ENCODE data around the gene BAG3.
"Not testable (repeated sequence)": the region's sequence is repeated elsewhere in the genome, so short reads cannot be mapped to it uniquely, and the experiment has no call there.

Gene BAG3

DNA sequence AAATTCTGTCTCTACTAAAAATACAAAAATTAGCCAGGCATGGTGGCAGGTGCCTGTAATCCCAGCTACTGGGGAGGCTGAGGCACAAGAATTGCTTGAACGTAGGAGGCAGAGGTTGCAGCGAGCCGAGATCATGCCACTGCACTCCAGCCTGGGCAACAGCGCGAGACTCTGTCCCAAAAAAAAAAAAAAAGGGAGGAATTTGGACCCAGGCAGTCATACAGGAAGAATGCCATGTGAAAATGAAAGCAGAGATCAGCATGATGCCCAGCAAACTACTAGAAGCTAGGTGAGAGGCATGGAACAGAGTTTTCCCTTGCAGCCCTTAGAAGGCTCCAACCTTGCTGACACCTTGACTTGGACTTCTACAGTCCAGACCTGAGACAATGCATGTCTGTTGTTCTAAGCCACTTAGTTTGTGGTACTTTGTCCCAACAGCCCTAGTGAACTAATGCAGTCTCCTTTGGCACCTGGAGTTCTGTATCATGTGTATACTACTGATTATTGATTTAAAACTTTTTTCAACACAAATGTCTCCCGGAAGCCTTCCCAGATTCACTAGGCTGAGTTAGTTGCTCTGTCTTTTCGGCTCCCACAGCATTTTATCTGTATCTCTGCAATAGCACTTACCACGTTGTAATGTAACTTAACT is 10.2 kb upstream of the BAG3 start:
- DNase-seq, result no peak

DNA sequence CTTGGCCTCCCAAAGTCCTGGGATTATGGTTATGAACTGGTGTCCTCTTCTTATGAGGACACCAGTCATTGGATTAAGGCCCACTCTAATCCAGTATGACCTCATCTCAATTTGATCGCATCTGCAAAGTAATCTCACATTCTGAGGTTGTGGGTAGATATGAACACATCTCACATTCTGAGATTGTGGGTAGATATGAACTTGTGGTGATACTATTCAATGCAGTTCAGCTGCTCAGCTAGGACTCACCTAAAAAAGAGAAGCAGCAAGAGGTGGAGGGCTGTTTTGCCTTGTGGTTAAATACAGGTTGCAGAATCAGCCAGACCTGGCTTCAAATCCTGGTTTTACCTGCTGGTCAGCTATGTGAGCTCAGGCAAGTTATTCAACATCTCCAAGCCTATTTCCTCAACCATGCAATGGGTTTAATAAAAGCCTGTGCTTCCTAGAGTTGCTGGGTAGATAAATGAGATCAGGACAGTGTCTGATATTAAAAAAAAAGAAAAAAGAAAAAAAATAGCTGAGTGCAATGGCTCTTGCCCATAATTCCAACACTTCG is 8.5 kb upstream of the BAG3 start:
- DNase-seq, result no peak

DNA sequence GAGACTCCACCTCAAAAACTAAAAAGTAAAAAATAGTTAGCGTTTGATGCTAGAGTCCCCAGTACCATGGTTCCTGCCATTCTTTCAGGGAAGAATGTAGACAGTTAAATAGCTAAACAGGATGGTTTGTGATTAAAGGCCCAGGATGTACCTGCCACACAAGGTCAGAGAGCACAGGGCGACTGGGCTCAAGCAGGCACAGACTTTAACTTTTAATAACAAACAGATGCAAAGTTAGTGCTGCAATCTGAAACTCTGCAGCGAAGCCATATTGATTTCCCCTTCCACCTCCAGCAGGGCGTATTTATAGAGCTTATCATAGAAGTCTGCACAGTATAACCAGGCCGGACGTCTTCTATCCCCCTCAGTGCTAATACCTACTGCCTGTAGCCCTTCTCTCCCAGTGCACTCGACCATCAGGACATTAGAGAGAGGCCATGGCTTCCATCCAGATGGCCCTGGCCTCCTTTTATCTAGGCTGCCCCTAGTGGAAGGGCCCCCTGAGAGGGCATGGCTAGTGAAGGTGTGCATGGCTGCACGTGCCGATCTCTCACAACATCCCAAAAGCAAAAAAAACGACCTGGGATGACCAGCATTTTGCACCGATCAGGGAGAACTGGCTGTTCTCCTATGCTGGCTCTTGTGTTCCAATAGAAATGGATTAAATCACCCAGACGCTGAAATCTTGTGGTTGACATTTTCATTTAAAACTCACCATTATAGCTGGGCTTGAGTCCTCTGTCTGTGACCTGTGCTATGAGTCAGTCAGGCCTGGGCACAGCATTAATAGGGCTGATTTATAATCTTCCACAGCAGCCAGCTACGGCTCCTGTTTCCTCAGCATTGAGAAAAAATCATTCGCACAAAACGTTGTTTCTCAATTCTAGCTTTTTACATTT is 7.6 kb upstream of the BAG3 start:
- DNase-seq, result no peak

DNA sequence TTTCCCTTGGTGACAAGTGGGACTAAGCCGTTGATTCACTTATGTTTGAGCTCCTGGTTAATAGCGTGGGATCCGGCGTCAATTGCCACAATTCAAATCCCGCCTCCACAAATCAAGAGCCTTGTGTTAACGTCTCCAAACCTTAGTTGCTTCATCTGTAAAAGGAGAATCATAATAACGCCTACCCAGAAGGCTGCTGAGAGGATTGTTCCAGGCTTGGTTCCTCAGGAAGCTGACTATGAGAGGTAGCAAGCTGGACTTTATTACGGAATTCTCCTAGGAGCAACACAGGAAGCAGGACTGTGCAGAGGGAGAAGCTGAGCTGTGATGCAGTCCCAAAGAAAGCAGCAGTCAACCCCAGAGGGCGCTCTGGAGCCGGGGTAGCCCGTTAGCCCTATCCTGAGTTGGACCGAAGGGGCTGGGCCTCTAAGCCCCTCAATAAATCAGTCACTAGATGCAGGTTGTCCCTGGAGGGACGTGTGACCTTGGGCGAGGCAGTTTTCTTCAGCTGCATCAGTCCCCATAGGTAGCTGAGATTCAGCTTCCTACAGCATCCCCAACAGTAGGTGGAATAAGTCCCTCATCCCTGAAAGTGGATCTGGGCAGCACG is 6.9 kb upstream of the BAG3 start:
- DNase-seq, result no peak

DNA sequence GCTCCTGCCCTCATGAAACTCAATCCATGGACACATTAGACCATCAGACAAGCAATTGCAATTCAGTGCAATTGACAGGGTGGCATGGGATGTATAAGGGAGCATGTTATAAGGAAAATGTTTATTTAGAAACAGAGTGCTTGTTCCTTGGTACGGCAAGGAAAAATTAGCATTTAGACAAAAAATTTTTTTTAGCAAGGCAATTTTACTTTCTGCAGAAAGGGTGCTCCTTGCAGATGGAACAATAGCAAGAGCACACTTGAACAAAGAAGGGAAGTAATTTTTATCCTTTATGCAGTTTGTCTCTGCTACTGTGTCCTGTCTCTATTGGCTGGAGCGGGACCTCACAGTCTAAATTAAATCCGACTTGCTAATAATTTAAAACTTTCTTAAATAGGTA is 6.2 kb upstream of the BAG3 start:
- DNase-seq, result peak; percentile 38

DNA sequence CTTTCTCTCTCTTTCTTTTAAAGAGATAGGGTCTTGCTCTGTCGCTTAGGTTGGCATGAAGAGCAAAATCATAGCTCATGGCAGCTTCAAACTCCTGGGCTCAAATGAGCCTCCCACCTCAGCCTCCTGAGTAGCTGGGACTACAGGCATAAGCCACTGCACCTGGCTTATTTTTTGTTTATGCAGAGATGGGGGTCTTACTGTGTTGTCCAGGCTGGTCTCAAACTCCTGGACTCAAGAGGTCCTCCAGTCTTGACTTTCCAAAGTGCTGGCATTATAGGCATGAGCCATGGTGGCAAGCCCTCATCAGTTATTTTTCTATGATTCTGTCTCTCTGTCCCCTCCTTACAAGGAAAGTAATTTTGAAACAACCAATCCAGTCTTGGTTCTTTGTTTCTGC is 1.1 kb upstream of the BAG3 start:
- DNase-seq, result no peak

DNA sequence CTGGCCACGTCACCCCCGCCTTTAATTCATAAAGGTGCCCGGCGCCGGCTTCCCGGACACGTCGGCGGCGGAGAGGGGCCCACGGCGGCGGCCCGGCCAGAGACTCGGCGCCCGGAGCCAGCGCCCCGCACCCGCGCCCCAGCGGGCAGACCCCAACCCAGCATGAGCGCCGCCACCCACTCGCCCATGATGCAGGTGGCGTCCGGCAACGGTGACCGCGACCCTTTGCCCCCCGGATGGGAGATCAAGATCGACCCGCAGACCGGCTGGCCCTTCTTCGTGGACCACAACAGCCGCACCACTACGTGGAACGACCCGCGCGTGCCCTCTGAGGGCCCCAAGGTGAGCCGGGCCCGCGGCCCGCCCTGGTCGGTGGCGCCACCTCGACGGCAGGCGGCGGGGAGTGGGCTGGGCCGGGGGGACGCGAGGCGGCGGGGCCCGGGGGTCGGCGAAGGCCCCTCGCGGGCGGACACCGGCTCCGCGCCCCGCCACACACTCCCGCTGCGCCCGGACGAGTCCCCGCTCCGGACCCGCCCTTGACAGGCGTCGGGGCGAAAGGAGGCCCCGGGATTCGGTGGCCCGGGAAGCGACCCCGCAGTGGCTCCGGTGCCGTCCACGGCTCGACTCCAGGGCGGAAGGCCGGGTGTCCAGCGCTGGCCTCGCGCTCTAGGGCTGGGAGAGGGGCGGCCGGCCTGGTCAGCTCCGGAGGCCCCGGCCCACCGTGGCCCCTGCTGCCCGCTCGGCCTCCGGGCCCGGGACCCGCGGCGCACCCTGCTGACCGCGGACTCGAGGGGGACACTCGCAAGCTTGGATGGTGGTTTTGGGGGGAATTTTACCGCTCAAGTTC is 557 bp downstream of the BAG3 start:
- peak; percentile 65 for DNase-seq

DNA sequence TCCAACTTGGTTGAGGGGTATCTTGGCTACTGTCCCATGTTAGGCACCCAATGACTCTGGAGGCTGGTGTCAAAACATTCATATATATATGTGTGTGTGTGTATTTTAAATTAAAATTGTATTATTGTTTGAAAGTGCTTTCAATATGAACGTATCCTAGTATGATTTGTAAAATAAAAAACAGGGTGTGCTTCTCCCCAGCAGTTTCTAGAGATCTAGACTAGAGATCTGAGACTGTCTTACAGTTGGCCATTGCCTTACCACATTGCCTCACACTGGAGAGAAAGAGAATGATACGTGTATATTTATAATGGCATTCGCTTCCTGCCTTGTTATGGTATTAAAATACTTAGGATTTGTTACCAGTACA is 1.2 kb downstream of the BAG3 start:
- DNase-seq, result peak; percentile 89

DNA sequence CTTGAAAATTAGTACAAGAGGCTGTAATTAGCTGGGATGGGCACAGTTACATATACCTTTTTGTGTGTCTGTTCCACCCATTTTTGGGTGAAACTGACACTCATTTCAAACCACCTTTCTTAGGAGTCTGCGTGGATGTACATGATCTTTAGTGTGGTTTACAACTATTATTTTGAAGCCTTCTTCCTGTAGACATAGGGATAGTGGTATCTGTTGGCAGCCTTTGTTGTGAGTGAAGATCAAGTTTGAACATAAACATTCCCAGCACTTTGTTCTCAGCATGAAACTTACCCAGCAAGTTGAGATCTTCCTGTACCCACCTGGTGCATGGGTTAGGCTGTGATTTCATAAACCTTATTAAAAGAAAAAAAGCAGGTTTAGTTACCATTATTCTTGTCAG is 2.0 kb downstream of the BAG3 start:
- DNase-seq, result no peak

DNA sequence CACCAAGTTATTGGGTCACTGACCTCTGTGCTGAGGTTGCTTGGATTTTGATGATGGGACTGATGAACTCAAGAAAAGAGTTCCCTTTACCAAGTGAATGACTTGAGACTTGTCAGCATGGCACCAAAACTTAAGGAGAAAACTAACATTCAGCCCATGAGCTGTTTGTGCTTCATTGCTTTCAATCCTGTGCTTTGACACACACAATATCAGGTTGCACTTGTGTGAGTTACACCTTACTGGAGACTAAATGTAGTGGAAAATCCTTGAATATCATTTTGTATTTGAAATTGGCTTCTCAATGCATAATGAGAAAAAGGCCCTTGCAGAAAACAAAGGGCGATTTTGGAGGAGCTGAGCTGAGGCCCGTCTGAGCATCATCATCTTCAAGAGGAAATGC is 2.7 kb downstream of the BAG3 start:
- DNase-seq, result no peak

DNA sequence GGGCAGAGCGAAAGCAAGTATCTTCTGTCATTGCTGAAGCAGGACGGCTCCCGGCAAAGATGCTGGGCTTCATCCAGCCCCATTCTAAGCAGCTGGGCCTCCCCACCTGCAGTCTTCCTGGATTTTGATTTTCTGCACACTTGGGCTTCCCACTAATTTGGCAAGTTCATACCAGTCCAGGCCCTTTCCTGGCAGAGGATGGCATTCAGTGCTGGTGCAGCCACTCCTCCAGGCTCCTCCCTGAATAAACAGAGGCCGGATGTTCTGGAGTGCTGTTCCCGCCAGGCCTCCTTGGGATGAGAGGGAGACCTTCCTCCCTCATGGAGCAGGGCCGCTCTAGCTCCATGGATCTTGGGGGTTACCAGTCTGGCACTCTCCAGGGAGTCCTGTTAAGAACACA is 3.4 kb downstream of the BAG3 start:
- no peak for DNase-seq

DNA sequence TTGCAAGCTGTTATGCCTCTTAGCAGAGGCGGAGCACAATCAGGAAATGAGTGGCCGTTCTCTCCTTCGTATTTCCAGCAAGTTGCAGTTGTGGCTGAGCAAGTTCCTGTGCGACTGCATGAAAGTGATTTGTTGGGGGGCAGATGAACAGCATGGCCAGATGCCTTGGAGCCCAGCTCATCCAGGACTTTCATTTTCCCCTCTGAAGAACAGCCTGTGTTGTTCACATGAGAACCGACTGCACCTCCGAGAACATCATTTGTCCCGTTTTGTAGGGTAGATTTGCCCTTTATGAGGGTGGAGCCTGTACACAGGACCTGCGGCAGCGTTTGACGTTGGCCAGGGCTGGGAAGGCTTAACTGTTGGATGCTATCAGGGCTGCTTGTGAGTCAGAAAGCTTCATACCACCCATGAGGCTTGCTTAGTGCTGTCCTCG is 4.4 kb downstream of the BAG3 start:
- peak; percentile 76 for DNase-seq

DNA sequence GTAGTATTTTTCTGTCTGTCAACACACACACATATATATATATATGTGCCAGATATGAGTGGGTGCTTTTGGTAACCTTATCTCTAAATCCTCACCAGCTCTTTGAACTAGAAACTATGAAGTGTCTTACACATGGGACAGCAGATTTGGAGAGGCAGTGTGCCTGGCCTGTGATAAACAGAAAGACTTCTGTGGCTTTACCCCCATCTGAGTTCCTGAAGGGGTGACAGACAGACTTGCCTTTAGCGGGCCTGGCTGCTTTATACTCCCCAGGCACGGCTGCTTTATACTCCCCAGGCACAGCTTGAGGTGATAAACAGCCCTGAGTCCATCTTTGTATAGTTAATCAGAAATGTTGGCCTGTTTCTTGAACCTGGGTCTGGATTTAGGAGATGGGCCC is 5.6 kb downstream of the BAG3 start:
- peak; percentile 83 for DNase-seq

DNA sequence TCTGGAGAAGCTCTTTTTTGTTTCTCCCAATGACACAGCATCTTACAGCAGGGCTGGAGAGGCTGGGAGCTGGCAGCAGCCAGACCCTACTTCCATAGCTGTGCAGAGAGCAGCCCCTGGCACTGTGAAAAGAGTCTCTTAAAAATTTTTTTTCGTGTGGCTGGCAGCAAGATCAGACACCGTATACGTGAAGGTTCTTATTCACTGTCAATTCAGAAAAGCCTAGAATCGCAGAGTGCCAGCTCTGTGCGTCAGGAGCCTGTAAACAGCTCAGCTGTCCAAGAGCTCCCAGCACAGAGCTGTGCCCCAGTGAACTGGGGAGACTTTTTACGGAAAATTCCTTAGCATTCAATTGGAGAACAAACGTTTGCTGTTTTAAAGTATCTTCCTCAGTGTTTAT is 6.5 kb downstream of the BAG3 start:
- DNase-seq, result no peak

DNA sequence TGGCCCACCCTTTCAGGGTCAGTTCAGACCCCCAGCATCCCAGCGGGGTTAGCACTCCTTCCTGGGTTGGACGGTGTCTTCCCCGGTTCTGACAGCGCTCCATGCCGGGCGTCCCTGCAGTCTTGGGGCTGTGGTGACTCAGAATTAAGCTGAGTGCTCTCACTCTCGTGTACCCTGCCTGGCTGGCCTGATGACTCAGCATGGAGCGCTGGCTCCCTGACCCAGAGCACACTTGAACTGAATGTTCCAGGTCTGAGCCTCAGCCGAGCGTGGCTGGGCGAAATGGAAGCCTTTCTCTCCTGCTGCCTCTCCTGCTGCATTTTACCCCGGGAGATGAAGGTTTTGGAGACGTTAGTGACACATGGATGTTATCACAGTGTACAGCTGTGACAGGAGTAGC is 7.1 kb downstream of the BAG3 start:
- DNase-seq, result peak; percentile 62

DNA sequence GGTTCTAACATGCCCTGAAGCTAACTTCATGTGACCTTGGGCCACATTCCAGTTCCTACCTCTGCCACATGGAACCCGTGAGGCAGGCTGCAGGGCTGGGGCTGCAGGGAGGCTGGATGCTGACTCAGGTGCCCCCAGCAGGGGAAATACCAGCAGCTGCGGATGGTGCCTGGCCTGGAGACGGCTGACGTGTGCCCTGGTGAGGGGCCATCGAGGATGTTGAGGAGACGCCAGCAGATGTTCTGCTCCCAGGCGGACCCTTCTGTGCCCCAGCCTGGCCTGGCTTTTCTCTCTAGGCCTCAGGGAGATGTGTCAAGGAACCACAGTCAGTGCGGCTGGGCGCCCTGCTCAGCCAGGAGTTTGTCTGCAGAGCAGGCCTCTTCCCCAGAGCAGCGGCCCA is 8.8 kb downstream of the BAG3 start:
- no peak for DNase-seq

DNA sequence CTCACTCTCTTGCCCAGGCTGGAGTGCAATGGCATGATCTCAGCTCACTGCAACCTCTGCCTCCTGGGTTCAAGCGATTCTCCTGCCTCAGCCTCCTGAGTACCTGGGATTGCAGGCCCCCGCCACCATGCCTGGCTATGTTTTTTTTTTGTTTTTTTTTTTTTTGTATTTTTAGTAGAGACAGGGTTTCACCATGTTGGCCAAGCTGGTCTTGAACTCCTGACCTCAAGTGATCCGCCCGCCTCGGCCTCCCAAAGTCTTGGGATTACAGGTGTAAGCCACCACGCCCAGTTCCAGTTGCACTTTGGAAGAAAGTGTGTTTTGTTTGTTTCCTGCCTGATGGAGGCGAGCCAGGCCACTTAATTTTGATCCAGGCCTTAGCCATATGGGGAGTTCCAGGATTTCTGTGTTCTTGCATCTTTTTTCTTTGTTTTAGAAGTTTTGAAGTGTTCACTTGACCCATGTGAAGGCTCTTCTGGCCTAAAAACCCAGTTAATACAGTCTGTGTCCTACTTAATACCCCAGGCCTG is 11.0 kb downstream of the BAG3 start:
- not testable (repeated sequence) for DNase-seq

DNA sequence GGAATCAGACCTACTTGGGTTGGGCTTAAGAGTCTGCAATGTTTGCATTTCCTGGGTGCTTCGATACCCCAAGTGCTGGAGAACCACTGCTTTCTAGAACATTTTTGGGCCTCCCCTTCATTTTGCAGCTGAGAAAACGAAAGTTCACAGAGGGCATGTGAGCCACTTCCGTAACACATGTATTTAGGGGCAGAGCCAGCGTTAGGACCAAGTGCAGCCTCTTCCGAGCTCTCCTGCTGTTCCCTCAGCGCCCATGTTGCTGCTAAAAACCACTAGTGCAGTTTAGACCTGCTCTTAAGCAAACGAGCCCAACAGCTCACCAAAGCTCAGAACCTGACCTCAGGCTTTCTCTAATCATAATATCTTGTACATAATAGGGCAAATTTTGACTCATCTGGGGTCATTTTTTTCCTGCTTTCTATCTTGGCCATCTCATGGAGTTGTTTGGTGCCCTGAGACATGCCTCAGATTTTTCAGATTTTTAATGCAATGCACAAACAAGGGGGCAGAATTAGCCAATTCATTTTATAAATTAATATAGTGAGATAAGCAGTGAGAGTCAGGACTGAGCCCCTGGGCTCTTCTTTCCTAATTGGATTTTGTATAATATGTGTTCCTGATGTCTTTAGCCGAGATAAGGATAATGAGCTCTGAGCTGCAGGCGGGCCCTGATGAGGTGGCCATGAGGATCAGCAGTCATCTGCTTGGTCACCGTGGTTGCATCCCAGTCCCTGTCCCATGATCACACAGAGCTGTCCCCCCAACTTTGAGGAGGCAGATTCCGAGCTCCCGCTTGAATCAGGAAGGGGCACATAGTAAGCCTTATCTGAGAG is 12.9 kb downstream of the BAG3 start:
- DNase-seq, result peak; percentile 32

DNA sequence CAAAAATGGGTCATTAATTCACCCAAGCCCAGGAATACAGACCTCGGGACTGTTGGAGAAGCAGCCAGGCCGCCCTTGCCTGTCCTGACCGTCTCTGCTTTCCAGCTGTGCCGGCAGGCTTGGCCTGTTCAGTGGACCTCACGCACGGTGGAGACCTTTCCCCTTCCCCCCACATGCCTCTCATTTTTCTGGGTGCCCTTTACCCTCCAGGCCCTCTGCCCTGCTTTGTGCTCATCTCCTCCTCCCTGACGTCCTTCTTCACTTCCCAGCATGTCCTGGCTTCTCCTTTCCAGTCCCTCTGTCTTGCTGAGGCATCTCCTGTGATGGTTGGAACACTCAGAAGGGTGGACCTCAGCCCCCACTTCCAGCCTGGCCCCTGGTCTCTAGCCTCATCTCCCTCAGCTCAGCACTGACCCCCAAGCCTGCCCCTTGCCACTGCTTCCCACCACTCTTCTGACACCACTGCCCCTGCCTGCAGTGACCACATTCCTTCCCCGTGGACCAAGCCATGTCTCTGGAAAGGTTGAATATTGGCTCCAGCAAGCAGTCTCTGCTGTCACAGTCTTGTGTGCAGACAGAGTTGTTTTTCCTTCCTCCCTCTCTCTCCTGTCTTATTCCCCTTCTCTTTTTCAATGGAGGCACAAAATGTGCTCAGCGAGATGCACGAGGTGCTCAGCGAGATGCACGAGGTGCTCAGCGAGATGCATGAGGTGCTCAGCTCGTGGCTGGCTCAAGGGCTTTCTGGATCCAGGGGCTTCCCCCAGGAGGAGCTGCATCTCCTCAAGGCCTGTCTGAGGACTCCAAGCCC is 14.9 kb downstream of the BAG3 start:
- DNase-seq, result no peak

DNA sequence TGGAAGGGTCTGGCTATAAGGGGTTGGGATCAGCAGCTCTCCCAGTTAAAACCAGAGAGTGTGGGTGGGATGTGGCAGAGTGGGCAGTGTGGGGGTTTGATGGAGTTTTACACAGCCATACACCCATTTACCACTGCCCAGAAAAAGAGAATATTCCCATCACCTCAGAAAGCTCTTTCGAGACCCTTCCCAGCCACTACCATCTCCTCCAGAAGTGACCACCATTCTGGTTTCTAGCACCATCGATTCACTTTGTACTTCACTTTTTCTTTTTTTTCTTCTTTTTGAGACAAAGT is 15.5 kb downstream of the BAG3 start:
- no peak for DNase-seq
